ACC112 (cell line): ENCODE measurements around the gene WIPF2.

Experiments
- H2AFZ ChIP-seq: fragments of 200-600 bp; sonication (generic); one replicate; pipeline ENCODE4 v1.6.0; 2017; ENCODE audit warnings: antibody characterized with exemption, low read length; ENCODE audit not compliant: unreplicated experiment
- H3K27ac ChIP-seq: fragments of 200-600 bp; sonication (generic); 2 replicates; pipeline ENCODE4 v1.5.1; 2014; ENCODE audit warnings: low read depth, mild to moderate bottlenecking, antibody characterized with exemption, low read length, moderate library complexity
- H3K27me3 ChIP-seq: fragments of 200-600 bp; sonication (generic); 2 replicates; pipeline ENCODE4 v1.6.1; 2014; ENCODE audit warnings: mild to moderate bottlenecking, antibody characterized with exemption, low read length, moderate library complexity, mixed read lengths; ENCODE audit not compliant: insufficient read depth
- H3K36me3 ChIP-seq: fragments of 200-600 bp; sonication (generic); 2 replicates; pipeline ENCODE4 v1.6.1; 2016; ENCODE audit warnings: mild to moderate bottlenecking, antibody characterized with exemption, low read length, moderate library complexity, mixed read lengths; ENCODE audit not compliant: insufficient read depth
- H3K4me1 ChIP-seq: fragments of 200-600 bp; sonication (generic); one replicate; pipeline ENCODE4 v1.6.1; 2016; ENCODE audit warnings: low read length, mixed read lengths; ENCODE audit not compliant: insufficient read depth, unreplicated experiment, control insufficient read depth
- H3K4me3 ChIP-seq: fragments of 200-600 bp; sonication (generic); 2 replicates; pipeline ENCODE4 v1.5.1; 2014; ENCODE audit warnings: mild to moderate bottlenecking, low read depth, low read length
- H3K79me2 ChIP-seq: fragments of 200-600 bp; sonication (generic); one replicate; pipeline ENCODE4 v1.6.0; 2016; ENCODE audit warnings: low read length; ENCODE audit not compliant: control insufficient read depth, unreplicated experiment, insufficient read depth

WIPF2 gene

DNA sequence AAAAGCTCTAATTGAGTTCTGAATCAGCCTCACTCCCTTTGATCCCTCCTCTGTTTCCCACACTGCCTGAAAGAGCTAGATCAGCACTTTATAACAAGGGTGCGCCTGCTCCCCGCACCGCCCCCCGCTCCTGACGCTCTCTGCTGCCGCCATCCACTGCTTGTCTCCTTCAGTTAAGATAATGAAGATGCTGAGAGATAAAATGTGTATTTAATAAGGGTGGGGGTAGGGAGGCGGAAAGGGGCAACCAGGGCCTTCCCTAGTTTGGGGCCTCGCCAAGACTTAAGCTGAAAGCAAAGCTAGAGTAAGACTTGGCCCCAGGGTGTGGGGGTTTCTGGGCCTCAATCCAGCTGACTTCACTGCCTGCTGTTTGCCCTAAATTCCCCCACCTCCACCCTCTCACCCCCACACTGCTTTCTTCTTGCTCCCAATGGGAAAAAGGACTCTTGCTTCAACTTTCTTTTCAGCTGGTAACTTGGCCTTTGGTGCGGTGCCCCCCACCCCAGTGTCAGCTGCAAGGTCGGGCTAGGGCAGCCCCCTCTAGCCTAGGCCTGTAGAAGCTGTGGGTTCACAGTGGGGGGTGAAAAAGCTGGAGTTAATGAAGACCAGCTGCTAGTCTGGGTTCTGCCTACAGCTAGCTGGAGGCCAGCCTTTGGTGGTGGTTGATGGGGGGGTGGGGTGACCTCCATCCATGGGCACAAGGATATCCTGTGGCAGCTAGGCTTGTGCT, 88.1 kb downstream of the WIPF2 start:
- Histone ChIP-seq H3K4me3 (no peak overlapping the region), H3K36me3 (no peaks in the 10 kb centered on the region; the same call in 1 of the 2 replicates), H3K27me3 (no peaks in the 10 kb centered on the region), H2AFZ (no peak overlapping the region), H3K4me1 (peaks cover 65% of the 10 kb centered on the region), H3K79me2 (peaks cover 2% of the 10 kb centered on the region), H3K27ac (peak overlapping the region; percentile 33; the same call in 1 of the 2 replicates)

DNA sequence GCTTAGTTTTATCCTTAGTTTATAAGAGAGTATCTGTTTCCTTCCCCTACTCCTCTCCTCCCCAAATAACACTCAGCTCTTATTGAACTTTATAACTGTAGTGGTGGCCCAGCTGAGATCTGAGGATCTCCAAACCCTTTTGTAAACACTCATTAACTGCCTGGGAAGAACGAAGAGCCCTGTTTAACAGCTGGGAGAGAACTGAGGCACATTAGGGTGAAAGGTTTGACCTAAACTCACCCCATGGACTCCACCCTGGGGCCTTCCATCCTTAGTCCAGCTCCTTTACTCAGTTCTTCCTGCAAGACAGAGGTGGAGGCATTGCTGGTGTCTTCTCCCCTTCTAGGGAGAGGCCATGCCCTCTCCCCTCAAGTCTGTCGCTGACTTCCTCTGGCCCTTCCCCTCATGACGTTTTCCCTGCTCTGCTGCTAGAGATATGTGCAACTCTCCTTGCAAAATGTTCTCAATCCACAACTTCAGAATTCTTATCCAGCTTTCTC, 88.7 kb downstream of the WIPF2 start:
- Histone ChIP-seq H3K79me2 (peaks cover 2% of the 10 kb centered on the region), H3K36me3 (no peaks in the 10 kb centered on the region; the same call in 1 of the 2 replicates), H3K27ac (peak overlapping the region; percentile 33), H3K4me1 (peaks cover 72% of the 10 kb centered on the region), H3K27me3 (no peaks in the 10 kb centered on the region), H2AFZ (no peak overlapping the region), H3K4me3 (no peak overlapping the region)

DNA sequence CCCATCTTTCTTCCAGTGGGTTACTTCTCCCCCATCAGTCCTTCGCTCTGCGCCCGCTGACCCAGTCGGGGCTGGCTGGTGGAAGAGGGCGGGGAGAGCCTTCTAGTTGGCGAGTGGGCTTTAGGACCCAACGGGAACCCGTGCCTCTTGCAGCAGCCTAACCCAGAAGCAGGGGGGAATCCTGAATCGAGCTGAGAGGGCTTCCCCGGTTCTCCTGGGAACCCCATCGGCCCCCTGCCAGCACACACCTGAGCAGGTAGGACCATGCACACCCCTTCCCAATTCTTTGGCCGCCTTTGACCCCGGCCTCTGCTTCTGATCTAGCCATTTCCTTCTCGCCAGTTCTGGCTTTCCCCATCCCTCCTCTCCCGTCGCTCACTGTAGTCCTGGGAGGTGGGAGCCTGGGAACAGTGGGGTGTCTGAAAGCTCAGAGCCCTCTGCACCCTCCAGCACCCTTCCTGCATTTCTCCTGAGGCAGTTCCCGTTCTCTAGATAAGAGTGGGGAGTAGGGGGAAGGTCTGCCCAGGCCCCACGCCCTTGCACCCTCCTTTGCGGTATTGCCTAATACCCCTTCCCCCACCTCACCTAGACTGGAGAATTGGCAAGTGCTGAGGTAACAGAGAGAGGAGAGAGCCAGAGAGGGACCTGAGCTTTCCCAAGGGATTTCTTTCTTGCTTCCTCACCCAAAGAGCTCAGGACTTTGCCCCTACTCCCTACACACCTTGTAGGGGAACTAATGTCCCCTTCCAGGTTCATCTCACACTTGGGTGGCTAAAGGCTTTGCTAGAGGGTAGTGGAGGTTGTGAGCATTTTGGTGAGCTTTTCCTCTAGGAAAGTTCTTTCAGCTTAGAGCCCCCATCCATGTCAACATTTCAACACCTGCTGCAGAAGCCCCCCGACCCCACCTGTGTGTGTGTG, 90.2 kb downstream of the WIPF2 start, which contains the start of gene RARA:
RARA (plus strand) TSS at position 150 of the 918 bp plus-strand sequence. CDS start 22,039 bp downstream, outside the sequence.
- Histone ChIP-seq H3K27me3 (no peaks in the 10 kb centered on the region), H3K4me3 (no peak within 1 kb of the TSS), H3K36me3 (no peaks in the 10 kb centered on the region), H3K79me2 (no peaks in the 10 kb centered on the region), H3K4me1 (peaks cover 74% of the 10 kb centered on the region), H2AFZ (no peak within 1 kb of the TSS), H3K27ac (no peak within 1 kb of the TSS)

DNA sequence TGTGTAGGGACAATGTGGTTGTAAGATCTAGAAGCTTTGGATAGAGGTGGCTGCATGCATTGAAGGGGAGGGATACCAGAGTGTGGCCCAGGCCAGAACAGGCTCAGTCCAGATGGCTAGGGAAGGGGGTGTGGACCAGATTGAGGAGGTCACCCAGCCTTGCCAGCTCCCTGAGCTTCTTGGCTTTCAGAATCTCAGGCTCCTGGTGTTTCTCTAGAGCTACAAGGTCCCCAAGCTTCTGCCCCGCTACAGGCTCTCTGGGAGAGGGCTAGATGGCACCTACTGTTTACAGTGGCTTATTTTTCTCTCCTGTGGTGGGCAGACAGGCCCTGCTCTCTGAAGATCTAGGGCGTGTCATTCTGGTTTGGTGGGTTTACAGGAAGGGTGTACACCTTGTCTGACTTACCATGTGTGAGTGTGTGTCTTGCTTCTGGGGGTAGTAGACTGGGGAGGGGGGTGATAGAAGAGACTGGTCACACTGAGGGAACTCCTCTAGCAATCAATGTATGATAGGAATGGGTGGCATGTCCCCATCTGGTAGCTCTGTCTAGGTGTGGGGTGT, 90.9 kb downstream of the WIPF2 start:
- H3K4me3 ChIP-seq = no peak overlapping the region
- H3K4me1 ChIP-seq = peaks cover 74% of the 10 kb centered on the region

DNA sequence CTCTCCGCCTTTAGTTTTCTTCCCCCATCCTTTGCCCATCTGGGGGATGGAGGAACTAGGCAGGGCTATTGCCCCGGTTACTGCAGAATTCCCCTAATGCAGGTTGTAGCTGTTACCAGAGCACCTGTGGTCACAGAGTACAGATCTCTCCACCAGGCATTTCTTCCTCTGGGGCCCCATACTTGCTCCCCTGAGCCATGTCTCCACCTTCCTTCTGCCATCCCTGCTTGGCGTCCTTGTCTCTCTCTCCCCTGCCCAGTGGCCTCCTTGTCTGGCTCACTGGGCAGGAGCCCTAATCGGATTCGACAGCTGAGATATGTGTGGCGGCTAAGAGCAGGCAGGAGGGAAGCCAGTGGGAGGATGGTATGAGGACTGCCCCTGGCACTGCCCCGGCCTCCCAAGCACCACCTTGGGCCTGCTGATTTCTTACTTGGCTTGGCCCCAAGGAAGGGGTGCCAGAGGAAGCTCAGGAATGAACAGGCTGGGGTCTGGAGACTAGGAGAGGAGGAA, 91.8 kb downstream of the WIPF2 start:
- no peak overlapping the region for H2AFZ ChIP-seq
- no peaks in the 10 kb centered on the region for H3K36me3 ChIP-seq
- H3K4me3 ChIP-seq = no peak overlapping the region
- H3K27ac ChIP-seq = no peak overlapping the region
- no peaks in the 10 kb centered on the region for H3K27me3 ChIP-seq
- H3K79me2 ChIP-seq = no peaks in the 10 kb centered on the region
- peaks cover 83% of the 10 kb centered on the region for H3K4me1 ChIP-seq

More for the DNA sequence above, 90.9 kb downstream of the WIPF2 start:
- Histone ChIP-seq H3K27me3 (no peaks in the 10 kb centered on the region), H3K79me2 (no peaks in the 10 kb centered on the region), H3K27ac (no peak overlapping the region), H3K36me3 (no peaks in the 10 kb centered on the region), H2AFZ (no peak overlapping the region)

DNA sequence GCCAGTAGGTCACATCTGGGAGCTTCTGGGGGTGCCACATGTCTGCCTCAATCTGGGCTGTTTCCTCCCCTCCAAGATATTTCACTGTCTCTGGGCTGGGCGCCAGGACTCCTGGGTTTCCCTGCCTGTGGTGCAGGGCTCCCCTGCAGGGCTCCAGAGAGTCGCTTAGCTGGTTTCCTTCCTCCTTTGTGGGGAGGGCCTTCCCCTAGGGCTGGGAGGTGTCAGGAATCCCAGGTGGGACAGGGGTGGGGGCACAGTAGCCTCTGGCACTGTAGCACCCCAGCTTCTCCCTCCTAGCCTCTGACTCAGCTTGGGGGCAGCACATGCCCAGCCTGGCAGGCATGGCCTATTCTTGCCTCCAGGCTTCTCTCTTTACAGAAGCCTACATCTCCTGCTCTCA, 92.5 kb downstream of the WIPF2 start:
- Histone ChIP-seq H3K4me1 (peaks cover 84% of the 10 kb centered on the region), H3K4me3 (no peak overlapping the region), H2AFZ (no peak overlapping the region), H3K36me3 (no peaks in the 10 kb centered on the region), H3K27ac (peak overlapping the region; percentile 52), H3K27me3 (no peaks in the 10 kb centered on the region), H3K79me2 (no peaks in the 10 kb centered on the region)

DNA sequence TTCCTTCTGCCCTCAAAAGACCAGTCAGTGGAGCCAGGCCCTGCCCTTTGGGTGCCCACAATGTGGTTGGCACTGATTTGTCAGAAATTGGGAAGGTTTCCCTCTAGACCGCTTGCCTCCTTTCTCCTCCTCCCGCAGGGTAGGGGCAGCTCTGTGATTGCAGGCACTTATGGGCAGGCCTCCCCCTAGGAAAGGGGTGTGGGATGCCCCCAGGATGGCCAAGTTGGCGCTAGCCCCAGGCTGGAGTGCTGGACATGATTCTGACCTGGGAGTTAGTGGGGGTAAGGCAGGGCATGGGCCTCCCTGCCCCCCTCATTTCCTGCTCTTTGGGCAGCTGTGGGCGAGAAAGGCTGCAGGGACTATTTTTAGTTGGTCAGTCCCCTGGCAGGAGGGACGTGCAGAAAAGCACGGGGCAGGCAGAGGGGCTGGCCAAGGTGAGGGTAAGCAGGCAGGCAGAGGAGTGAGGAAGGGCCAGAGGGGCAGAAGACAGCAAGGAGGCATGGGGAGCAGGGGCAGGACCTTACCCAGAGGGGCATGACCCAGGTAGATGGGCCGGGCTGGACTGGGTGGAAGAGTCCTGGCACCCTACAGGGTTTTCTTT, 93.1 kb downstream of the WIPF2 start:
- Histone ChIP-seq H3K79me2 (no peaks in the 10 kb centered on the region), H3K4me3 (peak overlapping the region; percentile 11; the same call in 1 of the 2 replicates), H3K36me3 (no peaks in the 10 kb centered on the region), H2AFZ (no peak overlapping the region), H3K27me3 (no peaks in the 10 kb centered on the region), H3K27ac (peak overlapping the region; percentile 52), H3K4me1 (peaks cover 83% of the 10 kb centered on the region)

DNA sequence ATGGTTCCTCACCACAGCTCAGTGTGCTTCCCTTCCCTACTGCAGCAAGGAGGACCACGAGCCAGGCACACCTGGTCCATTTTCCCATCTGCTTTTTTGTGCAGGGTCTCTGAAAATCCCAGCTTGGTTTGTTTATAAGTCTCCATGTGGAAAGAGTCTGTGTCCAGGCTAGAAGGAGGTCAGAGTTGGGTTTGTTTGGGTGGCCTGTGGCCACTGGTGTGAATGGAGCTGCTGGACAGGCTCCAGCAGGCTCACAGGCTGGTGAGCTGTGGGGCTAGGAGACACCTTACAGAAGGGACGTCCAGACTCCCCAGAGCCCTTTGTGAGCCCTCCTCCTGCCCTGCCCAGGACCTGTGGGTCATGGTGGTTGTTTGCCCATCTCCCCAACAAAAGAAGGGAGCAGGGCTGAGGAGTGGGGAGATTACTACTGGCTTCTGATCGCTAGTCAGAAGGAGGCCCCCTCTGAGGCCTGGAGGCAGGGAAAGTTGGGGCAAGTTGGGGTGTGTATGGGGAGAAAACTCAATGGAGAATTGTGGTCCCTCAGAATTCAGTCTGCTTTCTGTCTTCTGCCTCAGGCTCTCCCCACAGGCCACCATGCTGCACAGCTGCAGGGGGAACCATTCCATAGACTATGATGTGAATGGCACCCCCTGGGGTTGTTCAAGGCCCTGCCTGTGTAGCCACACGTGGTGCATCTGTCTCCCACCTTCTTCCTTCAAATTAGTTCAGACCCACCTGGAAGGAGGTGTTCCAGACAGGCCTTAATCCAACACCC, 94.0 kb downstream of the WIPF2 start:
- Histone ChIP-seq H3K27ac (peak overlapping the region; percentile 52; the same call in 1 of the 2 replicates), H3K79me2 (no peaks in the 10 kb centered on the region), H3K36me3 (no peaks in the 10 kb centered on the region), H2AFZ (no peak overlapping the region), H3K4me3 (no peak overlapping the region), H3K4me1 (peaks cover 76% of the 10 kb centered on the region), H3K27me3 (no peaks in the 10 kb centered on the region)

DNA sequence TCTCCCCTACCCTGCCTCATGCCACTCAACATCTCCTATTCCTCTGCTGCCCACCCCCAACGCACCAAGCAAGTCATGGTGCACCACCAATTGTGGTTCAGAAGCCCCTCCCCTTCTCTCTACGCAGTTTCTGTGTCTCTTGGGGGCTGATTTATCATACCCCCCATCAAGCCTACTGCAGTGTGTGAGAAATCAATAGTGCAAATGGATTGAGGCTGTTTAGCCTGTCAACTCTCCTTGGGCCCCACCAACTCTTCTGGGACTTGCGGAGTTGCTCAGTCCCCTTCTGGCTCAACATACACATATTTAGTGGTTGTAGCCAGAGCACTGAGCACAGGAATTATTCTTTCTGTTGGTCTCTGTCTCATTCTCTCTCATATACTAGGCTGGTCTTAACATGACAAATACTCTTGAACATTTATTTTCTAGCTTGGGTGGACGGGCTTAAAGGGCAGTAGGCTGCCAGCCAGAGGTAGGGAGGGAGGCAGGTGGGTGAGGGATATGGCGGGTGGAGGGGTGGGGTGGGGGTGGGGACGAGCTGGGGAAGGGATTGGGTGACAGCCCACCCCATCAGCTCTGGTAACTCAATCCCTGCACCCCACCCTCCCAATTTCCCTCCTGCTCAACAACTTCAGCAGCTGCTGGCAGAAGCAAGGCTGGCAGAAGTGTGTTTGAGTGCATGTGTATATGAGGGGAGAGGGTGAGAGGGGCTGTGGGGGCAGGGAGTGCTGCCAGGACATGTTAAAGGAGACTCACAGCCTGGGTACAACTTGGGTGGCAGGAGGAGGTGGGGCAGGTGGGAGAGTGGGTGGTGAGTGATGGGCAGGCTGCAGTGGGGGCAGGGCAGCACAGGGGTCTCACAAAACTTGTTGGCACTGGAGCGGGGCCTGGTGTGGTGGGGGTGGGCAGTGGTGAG, 94.8 kb downstream of the WIPF2 start:
- H3K4me1 ChIP-seq = peaks cover 69% of the 10 kb centered on the region
- 0 out of 2 replicates have a peak overlapping the region, but pooled peaks have one; percentile 14 for H3K27ac ChIP-seq
- no peak overlapping the region for H3K4me3 ChIP-seq
- no peaks in the 10 kb centered on the region for H3K27me3 ChIP-seq
- H3K36me3 ChIP-seq = no peaks in the 10 kb centered on the region
- peaks cover 8% of the 10 kb centered on the region for H3K79me2 ChIP-seq
- no peak overlapping the region for H2AFZ ChIP-seq
